Panc1 (cell line): ENCODE results near the gene RGS3.

ENCODE experiments used
- POLR2AphosphoS5 ChIP-seq: IDR thresholded peaks from 2 replicates; pipeline ENCODE4 v1.6.1; 2012; ENCODE audit warnings: mild to moderate bottlenecking, low read depth, low read length, moderate library complexity
- SIN3A ChIP-seq: IDR thresholded peaks from 2 replicates; pipeline ENCODE4 v1.6.1; 2012; ENCODE audit warnings: low read depth, mild to moderate bottlenecking, low read length, moderate library complexity, borderline replicate concordance; ENCODE audit not compliant: insufficient read depth
- TCF7L2 ChIP-seq: IDR thresholded peaks from 2 replicates; pipeline ENCODE4 v1.6.1; 2011; ENCODE audit warnings: mild to moderate bottlenecking, low read depth, low read length, inconsistent platforms
- TF ChIP-seq, protein P1 (sequence below): fragments of 450-650 bp; IDR thresholded peaks from 2 replicates; pipeline ENCODE4 v1.5.1; 2017; ENCODE audit warnings: mild to moderate bottlenecking
- TF ChIP-seq, protein P2 (sequence below), 2 experiments: IDR thresholded peaks; 2 replicates each; pipeline ENCODE4 v1.6.1; 2011 to 2012; ENCODE audit warnings: low read depth in 2 of 2, control low read depth in 1 of 2, low read length in 1 of 2, mild to moderate bottlenecking in 1 of 2, moderate library complexity in 1 of 2; ENCODE audit not compliant: insufficient read depth in 1 of 2

DNA sequence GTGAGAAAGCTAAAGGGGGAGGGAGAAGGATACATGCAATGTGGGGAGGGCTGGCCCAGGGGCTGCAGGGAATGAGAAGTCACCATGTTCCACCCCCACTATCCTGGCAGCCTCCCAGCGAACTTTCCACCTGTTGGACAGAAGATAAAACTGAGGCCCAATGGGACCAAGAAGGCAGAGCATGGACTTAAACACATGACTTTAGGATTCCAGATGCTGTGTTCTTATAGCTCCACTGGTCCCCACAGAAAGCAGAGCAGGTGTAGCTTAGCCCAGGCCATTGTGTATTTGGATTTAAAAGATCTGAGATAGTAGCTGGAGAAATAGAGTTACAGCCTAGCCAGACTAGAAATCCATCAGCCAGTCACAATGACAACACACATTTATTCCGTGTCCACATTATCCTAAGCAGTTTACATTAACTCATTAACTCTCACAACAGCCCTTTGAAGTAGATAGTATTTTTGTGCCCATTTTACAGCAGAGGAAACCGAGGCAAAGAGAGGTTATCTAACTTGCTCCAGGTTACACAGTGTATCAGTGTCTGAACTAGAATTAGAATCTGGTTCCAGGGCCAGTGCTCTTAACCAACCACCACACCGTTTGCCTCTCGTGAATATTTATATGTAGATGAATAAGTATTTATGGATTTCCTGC is 121.0 kb downstream of the RGS3 start:
- TF ChIP-seq, protein P1, sequence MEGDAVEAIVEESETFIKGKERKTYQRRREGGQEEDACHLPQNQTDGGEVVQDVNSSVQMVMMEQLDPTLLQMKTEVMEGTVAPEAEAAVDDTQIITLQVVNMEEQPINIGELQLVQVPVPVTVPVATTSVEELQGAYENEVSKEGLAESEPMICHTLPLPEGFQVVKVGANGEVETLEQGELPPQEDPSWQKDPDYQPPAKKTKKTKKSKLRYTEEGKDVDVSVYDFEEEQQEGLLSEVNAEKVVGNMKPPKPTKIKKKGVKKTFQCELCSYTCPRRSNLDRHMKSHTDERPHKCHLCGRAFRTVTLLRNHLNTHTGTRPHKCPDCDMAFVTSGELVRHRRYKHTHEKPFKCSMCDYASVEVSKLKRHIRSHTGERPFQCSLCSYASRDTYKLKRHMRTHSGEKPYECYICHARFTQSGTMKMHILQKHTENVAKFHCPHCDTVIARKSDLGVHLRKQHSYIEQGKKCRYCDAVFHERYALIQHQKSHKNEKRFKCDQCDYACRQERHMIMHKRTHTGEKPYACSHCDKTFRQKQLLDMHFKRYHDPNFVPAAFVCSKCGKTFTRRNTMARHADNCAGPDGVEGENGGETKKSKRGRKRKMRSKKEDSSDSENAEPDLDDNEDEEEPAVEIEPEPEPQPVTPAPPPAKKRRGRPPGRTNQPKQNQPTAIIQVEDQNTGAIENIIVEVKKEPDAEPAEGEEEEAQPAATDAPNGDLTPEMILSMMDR: no peak
- TF ChIP-seq, protein P2, sequence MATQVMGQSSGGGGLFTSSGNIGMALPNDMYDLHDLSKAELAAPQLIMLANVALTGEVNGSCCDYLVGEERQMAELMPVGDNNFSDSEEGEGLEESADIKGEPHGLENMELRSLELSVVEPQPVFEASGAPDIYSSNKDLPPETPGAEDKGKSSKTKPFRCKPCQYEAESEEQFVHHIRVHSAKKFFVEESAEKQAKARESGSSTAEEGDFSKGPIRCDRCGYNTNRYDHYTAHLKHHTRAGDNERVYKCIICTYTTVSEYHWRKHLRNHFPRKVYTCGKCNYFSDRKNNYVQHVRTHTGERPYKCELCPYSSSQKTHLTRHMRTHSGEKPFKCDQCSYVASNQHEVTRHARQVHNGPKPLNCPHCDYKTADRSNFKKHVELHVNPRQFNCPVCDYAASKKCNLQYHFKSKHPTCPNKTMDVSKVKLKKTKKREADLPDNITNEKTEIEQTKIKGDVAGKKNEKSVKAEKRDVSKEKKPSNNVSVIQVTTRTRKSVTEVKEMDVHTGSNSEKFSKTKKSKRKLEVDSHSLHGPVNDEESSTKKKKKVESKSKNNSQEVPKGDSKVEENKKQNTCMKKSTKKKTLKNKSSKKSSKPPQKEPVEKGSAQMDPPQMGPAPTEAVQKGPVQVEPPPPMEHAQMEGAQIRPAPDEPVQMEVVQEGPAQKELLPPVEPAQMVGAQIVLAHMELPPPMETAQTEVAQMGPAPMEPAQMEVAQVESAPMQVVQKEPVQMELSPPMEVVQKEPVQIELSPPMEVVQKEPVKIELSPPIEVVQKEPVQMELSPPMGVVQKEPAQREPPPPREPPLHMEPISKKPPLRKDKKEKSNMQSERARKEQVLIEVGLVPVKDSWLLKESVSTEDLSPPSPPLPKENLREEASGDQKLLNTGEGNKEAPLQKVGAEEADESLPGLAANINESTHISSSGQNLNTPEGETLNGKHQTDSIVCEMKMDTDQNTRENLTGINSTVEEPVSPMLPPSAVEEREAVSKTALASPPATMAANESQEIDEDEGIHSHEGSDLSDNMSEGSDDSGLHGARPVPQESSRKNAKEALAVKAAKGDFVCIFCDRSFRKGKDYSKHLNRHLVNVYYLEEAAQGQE (IDR thresholded peaks at IDR 0.05; ENCODE audit: insufficient read depth in 1 of 2, low read depth in 2 of 2, low read length in 1 of 2): no peak
- no peak for TF ChIP-seq SIN3A
- no peak for TF ChIP-seq POLR2AphosphoS5
- no peak for TF ChIP-seq TCF7L2
